NCI-H1105 treated with DMSO at 0.1 percent for 48 hours (cell line): ENCODE results near the gene FCHSD2.
"Not testable (repeated sequence)": the region's sequence is repeated elsewhere in the genome, so short reads cannot be mapped to it uniquely, and the experiment has no call there.

Source experiments
- DNase-seq: peaks from one replicate; lab custom pipeline; 2025; lab: John Stamatoyannopoulos, UW

The FCHSD2 gene

DNA sequence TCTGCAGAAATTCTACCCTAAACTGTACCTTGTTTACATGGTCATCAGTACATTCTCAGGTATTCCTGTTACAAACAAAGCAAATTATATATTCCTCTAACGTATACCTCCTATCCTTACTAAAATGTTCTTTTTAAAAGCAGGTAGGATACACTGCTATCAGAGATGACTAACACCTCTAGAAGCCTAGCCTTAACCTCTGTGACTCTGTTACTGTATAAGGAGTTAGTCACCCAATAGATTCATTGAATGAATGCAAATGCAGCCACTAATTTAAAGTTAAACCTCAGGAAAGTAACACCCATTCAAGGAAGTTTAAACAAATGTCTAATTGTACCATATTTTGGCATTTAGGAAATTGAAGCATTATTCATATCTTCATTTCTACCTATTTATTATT, 82.2 kb downstream of the FCHSD2 start:
- no peak for DNase-seq

DNA sequence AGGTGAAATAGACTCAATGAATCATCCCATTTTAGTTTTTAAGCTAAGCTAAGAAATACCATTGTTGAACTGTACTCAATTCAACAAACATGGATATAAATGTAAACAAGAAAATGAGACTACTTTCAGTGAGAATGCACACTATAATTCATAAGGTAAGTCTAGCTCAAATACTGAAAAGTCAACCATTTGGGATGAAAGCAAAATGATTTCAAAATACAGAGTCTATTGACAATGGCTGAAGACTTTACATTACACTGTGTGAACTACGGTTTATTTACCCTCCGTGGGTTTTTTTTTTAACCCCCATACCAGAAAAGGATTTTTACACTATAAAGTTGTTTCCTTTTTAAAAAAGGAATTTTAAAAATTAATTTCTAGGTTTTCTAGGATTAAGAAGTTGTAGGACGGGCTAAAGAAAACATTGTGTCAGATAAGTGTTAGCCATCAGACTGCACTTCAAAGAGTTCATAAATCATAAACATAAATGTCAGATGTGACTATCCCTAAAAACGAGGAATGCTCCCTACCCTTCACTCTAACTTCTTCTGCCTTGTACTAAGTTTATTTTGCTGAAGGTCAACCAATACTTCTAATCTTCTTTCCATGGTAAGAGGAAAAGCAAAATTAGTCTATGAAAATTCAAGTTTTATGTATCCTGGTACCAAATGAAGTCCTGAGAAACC, 83.0 kb downstream of the FCHSD2 start:
- DNase-seq, result no peak

GRCh38 chr11:73055655-73056354, 86.3 kb downstream of the FCHSD2 start:
- DNase-seq, result no peak

- no peak for DNase-seq
These were observed 87.1 kb downstream of the FCHSD2 start for GRCh38 chr11:73055002-73055401.

DNA sequence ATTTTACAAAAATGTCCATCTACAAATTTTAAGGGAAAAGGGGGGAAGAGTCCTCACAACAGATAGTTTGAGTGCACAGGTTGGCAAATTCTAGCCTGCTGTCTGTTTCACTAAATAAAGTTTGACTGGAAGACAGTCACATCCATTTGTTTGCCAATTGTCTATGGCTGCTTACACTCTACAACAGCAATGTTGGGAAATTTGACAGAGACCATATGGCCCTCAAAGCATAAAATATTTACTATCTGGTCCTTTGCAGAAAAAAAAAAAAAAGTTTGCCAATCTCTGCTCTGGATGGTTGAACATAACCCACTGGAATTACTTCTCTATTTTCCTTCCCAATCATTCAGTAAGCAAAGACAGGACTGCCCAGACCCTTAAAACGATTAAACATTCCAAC, 88.2 kb downstream of the FCHSD2 start:
- DNase-seq, result no peak

DNA sequence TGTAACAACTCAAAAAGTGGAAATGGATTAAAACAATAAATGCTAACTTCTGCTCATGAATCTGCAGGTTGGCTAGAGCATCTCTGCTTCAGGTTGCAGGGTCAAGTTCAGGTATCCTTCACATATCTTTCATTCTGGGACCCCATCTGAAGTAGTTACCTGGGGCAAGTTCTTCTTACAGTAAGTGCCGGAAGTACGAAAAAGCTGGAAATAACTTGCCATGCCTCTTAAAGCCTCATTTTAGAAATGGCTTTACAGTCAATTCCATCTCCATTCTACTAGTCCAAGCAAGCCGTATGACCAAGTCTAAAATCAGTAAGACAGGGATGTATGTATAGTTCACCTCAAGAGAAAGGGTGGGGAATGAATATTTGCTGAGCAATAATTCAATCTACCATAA, 93.7 kb downstream of the FCHSD2 start:
- DNase-seq, result no peak

DNA sequence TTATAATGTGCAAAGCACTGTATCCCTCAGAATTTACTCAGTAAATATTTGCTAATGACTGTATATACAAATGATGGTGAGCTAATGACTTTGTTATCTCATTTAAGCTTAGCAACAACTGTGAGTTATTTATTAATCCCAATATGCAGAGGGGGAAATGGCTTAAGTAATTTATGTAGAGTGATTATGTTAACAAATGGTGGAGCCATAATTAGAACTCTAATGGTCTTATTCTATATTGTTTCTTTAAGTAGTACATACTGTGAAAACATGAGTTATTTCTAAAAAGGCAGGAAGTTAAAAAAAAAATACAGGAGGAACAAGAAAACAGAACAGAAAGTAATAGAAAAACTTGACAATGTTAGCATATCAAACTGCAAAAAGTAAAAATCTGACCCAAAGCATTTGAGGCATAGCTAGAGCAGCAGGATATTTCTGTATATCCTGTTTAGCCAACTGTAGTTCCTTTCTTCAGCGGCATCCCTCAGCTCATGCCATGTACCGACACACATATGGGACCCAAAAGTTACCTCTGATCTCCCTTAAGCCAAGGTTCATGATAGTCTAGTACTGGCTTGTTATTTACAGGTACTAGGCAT, 94.2 kb downstream of the FCHSD2 start:
- no peak for DNase-seq

- no peak for DNase-seq
These were observed 102.1 kb downstream of the FCHSD2 start for GRCh38 chr11:73040046-73040445.

GRCh38 chr11:73034777-73035176, 107.3 kb downstream of the FCHSD2 start:
- DNase-seq, result no peak

GRCh38 chr11:73034331-73034730, 107.8 kb downstream of the FCHSD2 start:
- DNase-seq, result no peak

DNA sequence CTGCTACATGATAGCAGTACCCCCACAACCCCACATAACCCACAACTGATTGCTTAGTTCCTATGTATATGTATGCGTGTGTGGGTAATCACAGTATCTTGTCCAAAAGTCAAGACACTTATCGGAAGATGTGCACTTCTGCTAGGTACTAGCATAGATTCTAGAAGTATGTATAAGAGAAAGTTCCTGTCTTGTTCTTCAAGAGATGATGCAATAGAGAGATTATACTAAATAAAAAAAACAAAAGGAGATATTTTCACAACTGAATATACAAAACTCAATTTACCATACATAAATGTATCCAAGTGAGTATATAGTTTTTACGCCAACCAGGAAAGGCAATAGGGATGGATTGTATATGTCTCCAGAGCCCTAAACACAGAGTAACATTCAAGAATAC, 112.0 kb downstream of the FCHSD2 start:
- no peak for DNase-seq

DNA sequence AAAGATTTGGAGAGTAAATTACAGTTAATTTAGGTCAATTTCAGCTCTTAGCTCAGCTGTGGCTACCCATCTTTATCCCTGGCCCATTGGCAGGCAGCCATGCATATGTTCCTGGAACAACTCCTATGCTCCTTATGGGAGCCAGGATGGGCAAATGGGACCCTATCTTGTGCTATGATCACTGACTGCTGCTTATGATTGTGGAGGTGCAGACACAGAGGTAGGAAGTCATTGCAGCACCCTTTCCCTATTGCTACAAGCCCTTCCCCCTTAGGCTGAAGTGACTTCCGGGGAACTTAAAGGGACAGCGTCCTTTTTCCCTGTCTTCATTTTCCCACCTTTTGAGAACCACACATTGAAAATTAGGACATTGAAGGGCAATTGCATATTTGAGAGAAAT, 112.7 kb downstream of the FCHSD2 start:
- DNase-seq, result no peak

GRCh38 chr11:73028611-73029010, 113.5 kb downstream of the FCHSD2 start:
- no peak for DNase-seq

GRCh38 chr11:73027840-73028239, 114.3 kb downstream of the FCHSD2 start:
- not testable (repeated sequence) for DNase-seq

GRCh38 chr11:73024639-73025038, 117.5 kb downstream of the FCHSD2 start:
- DNase-seq, result no peak

- DNase-seq, result no peak
These were observed 122.1 kb downstream of the FCHSD2 start for GRCh38 chr11:73019996-73020395.

- no peak for DNase-seq
These were observed 122.7 kb downstream of the FCHSD2 start for GRCh38 chr11:73019449-73019848.

- DNase-seq, result peak; percentile 16
These were observed 123.3 kb downstream of the FCHSD2 start for GRCh38 chr11:73018856-73019255.

GRCh38 chr11:73017024-73017751, 124.9 kb downstream of the FCHSD2 start:
- no peak for DNase-seq

DNA sequence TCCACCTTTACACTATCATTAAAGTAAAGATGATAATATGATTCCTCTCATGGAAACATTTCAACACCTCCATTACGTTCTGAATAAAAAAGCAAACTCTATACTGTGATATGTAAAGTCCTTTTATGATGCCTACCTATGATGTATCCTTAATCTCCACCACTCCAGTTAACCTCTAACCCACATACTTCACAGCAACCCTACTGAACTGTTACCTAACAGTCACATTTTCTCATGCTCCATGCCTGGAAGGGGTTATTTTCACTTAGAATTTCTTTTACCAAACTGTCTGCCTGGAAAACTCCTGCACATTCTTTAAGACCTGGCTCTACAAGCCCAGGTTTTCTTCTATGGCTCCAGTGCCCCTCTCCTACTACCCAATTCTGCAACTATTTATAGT, 129.1 kb downstream of the FCHSD2 start:
- DNase-seq, result no peak

DNA sequence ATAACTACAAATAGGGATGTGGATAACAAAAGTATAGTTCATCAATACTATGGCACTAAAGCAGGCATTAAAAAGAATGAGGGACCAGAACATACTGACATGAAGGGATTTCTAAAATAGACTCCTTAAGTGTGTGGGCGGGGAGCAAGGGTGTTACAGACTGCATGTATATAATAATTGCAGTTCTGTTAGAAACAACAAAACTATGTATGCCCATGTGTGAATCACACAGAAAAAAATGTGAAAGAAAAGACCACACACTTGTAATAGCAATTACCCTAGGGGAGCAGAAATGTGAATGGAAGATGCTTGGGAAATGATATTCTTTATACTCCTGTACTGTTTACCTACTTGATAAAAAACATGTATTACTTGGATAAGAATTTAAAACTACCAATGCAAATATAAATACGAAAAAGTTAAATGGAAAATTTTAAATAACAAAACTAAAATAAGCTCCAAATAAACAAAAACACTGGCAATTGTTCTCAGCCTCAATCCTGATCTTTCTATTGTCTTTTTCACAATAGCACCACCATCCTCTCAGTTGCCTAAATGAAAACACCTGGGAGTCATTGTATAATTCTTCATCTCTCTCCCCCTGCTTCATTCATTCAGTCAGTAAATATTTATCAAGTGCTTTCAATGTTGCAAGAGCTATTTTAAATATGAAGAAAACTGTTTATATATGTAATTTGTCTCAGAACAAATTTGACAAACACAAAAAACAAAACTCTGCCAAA, 129.8 kb downstream of the FCHSD2 start:
- no peak for DNase-seq
